HG02678 (cell line): ENCODE data around the gene BRD3OS.

Source experiments
- ATAC-seq: cut with Tn5 transposase; IDR thresholded peaks from one replicate; pipeline ENCODE4 v1.9.1; 2021; ENCODE audit warnings: mild to moderate bottlenecking, moderate library complexity; ENCODE audit not compliant: unreplicated experiment

BRD3OS gene

GRCh38 chr9:134032456-134033222, 7.4 kb downstream of the BRD3OS start:
- no peak for ATAC-seq

DNA sequence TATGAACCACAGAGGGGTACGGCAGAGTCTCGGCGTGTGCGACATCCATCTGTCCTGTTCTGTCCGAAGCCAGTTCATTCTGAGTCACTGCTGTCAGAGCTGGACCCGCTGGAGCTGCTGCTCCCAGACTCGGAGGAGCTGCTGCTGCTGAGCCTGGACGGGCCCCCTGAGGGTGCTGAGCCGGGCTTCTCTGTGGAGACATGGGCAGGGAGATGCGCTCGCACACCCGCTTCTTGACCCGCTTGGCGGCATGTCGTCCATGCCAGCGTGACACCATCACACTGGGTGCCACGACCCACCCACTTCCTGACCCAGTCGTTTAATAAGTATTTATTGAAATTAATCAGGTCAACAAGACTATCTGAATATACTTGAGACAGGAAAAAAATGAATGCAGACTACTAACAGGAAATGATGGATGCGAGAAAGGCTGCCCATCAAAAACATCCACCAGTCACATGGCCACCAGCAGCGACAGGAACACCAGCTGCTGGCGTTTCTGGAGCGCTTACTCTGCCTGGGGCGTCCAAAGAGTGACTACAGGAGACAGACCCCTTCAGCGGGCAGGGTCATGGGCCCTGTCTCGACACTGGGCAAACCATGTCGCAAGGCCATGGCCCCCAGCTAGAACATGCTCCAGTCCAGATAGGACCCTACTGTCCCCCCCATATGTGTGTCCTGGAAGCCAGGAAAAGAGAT, 8.4 kb downstream of the BRD3OS start:
- no peak for ATAC-seq

- ATAC-seq = no peak
Observed at GRCh38 chr9:134034215-134035040, 9.1 kb downstream of the BRD3OS start.

GRCh38 chr9:134035041-134036039, 10.1 kb downstream of the BRD3OS start:
- no peak for ATAC-seq

DNA sequence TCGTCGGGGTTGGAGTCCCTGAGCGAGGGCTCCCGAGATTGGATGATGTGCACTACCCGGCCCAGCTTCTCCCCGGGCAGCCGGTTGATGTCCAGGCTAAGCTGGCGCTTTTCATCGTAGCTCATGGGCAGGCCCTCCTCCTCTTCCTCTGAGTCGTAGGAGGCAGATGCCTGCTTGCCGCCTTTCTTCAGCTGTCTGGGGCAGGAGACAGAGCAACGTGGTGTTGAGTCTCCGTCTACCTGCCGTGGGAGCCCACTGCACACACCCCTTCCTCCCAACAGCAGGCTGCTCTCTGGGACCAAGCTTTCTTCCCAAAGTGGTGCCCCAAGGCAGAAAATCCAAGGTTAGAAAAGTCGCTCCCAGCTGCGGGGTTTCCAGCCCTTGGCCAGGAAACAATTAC, 10.8 kb downstream of the BRD3OS start:
- no peak for ATAC-seq

GRCh38 chr9:134037641-134038040, 12.4 kb downstream of the BRD3OS start:
- ATAC-seq = no peak

DNA sequence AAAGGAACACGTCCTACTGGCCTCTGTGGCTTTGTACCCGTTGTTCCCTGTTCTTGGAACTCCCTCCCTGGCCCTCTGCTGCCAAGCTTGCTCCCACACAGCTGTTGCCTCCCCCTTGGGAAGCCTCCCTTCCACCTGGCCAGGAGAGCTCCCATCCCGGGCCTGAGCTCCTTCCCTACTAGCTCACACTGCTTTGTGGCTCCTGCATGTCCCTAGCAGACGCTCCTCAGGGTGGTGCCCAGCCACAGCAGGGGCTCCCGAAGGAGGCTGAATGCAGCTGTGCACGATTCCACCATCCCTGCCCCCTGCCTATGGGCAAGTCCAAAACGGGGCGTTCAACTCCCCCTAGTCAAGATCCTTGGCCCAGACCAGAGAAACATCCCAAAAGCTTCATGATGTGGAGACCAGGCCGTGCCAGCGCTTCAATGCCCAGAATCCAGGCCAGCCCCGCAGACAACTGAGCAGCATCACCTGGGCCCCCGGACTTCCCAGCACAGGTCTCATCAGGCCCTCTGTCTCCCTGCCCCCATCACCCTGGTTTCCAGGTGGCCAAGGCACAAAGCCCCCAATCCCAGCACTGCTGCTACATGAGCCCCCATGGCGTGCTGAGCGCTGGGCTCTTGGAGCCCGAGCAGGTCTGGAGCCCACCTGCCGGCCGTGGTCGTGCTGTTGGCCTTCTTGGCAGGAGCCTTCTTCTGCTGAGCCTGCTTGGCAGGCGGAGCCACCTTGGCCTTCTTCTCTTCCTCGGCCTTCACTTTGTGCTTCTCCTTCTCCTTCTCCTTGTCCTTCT, 14.3 kb downstream of the BRD3OS start:
- ATAC-seq = no peak

DNA sequence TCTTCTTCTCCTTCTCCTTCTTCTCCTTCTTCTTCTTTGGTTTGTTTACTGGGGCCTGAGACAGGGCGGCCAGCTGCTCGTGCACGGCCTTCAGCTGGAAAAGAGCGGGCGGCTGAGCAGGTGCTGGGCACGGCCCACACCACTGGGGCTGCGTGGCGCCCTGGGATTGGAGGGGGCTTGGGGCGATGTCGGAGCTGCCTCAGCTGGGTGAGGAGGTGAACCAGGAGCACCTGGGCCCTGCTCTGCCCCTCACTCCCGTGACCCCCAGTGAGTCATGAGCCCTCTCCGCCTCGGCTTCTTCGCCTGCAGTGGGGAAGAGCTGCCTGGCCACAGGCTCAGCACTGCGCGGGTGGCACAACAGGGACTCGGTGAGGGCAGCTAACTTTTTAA, 14.9 kb downstream of the BRD3OS start:
- ATAC-seq = no peak

- no peak for ATAC-seq
Observed at GRCh38 chr9:134040781-134041648, 15.7 kb downstream of the BRD3OS start.

- no peak for ATAC-seq
Observed at GRCh38 chr9:134041649-134041962, 16.3 kb downstream of the BRD3OS start.

GRCh38 chr9:134043531-134043988, 18.3 kb downstream of the BRD3OS start:
- no peak for ATAC-seq

GRCh38 chr9:134044944-134045343, 19.7 kb downstream of the BRD3OS start:
- ATAC-seq = no peak

DNA sequence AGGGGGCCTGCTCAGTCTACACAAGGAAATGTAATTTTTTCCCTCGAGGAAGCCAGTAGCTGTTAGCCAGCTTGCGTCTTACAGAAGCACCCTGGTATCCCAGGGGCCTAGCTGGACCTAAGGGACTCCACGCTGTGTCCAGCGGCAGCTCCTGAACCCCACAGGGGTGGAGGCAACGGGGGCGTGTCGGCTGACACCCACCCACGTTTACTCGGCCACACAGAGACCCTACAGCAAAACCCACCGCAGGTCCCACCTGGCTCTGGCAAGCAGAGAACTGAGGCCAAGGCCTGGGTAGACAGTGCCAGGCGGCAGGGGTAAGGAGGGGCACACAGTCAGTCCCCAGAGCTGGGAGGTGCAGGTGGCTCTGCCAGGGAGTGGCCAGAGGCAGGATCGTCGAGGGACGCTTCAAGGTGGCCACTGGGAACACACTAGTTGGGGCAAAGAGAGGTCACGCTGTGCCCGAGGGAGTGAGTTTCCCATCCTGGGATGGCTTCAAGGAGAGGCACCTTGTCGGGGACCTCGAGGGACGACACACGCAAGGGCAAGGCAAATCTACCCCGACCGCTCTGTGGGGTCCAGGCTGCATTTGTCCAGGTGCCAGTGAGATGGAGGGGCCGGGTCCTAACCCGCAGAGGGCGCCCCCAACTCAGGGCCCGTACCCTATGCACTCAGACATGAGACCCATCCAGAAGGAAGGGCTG, 20.7 kb downstream of the BRD3OS start:
- ATAC-seq = no peak

- no peak for ATAC-seq
Observed at GRCh38 chr9:134046894-134047681, 21.8 kb downstream of the BRD3OS start.

DNA sequence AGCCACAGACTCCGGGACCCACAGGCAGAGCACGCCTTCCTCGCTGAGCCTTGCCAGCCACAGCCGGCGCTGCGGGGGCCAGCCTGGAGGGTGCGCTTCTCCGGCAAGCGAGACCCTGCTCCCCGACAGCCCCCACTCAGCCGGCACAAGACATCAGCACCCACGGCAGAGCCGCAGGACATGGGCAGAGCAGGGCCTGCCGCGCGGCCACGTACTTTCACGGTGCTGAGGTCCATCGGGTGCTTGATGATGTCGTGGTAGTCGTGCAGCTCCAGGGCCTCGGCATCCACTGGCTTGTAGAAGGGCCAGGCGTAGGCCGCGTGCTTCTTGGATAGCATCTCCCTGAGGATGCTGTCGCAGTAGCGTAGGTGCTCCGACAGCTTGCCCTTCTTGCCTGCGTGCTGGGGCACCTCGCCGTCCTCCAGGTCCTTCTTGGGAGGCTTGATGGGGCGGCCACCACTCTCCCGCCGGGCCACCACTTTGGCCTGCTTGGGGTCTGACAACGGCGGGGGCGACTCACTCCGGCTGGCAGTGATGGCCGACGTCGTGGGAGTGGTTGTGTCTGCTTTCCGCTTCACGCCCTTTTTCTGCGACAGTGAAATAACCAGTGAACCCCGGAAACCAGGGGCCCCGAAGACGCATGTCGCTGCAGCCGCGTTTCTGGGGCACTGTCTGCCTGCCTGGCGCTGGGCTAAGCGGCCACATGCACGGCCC, 22.7 kb downstream of the BRD3OS start:
- no peak for ATAC-seq

- no peak for ATAC-seq
Observed at GRCh38 chr9:134048582-134048968, 23.3 kb downstream of the BRD3OS start.

GRCh38 chr9:134049236-134049635, 24.0 kb downstream of the BRD3OS start:
- ATAC-seq = no peak
